ENCODE measurements around the gene SPAG17.
"Not testable (repeated sequence)": the region's sequence is repeated elsewhere in the genome, so short reads cannot be mapped to it uniquely, and the experiment has no call there.

SPAG17 gene

DNA sequence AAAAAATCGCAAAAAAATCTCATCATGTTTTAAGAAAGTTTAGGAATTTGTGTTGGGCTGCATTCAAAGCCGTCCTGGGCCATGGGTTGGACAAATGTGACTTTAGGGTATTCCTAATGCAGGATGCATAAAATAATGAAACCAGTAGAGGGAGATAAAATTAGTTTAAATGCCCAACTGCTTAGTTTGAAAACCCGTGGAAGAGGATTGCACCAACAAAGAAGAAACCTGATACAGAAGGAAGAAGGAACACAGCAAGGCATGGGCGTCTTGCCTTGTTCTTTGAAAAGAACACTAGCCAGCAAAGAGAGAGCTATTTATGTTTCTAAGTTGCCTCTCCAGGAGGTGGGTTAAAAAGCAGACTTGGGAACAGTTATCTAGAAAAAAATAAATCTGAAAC lies 217.6 kb downstream of the SPAG17 start:
- DNase-seq = no peak

- DNase-seq = no peak
Observed at GRCh38 chr1:117964290-117965038, 220.6 kb downstream of the SPAG17 start.

DNA sequence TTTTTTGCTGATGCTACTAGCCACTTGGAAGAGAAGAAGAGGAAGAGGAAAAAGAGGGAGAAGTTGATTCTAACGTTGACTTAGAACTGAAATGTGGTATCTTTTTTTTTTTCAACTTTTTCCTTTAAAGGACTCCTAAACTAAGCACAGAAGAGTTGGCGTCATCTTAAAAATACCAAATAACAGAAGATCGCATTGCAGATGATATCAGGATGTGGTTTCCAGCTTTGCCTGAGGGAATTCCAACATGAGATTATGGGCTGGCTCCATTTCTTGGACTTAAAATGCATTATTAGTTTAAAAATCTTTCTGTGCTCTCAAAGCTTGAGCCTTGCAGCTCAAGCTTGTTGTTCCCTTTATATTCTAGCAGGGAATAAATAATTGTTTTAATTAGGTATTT lies 225.7 kb downstream of the SPAG17 start:
- DNase-seq = no peak

DNA sequence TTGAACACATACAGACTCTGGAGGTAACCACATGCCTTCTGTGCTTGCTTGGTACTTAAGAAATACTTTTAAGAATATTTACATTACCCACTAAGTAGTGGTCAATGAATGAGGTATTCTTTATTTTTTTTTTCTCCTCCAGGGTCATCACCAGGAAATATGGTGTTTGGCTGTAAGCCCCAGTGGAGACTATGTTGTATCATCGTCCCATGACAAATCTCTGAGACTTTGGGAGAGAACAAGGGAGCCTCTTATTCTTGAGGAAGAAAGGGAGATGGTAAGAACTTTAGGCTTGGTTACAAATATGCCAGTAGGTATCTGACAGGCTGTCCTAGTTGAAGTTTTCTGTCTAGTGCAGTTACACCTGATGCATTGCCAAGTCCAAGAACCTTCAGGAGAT lies 232.6 kb downstream of the SPAG17 start:
- DNase-seq = no peak

DNA sequence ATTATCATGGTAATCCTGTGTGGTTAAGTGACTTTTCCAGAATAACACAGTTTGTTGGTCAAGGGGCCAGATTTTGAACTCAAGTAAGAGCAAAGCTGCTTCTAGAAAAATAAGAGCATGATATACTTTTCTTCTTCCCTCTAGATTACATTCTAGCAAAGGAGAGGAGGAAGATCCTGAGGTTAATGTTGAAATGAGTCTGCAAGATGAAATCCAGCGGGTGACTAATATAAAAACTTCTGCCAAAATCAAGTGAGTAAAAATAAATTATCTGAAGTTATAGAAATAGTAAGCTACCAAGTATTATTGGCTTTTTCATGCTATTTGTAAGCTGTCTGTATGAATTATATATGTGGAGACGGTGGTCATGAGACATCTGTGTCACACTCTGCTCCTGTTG lies 242.7 kb downstream of the SPAG17 start:
- DNase-seq = no peak

- no peak for DNase-seq
Observed at GRCh38 chr1:117933769-117934168, 251.3 kb downstream of the SPAG17 start.

- no peak for DNase-seq
Observed at GRCh38 chr1:117932576-117932975, 252.5 kb downstream of the SPAG17 start.

DNA sequence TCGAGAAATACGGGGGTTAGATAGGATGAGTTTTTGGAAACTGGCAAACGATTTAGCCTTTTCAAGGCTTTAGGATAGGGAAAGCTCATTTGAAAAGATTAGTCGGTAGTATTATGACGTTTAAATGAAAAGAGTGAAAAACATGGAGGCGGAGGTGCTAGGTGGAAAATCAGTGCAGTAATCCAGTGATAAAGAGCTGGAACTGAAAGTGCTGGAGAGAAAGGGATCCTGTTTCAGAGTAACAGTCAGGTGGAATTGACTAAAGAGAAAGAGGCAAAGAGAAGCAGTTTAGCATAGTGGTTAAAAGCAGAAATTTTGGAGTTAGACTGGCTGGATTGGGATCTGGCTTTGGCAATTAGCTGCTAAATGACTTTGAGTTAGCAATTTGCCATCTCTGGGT lies 254.5 kb downstream of the SPAG17 start:
- no peak for DNase-seq

GRCh38 chr1:117930173-117930447 lies 254.9 kb downstream of the SPAG17 start:
- DNase-seq = no peak

- DNase-seq = peak; percentile 93
Observed at GRCh38 chr1:117929343-117930172, 255.5 kb downstream of the SPAG17 start, which contains the start of the genes GDAP2 and WDR3. GDAP2 (minus strand) TSS chr1:117929621; CDS start chr1:117920357, 9,264 bp downstream. WDR3 (plus strand) TSS chr1:117929739; CDS start chr1:117933320, 3,581 bp downstream.

DNA sequence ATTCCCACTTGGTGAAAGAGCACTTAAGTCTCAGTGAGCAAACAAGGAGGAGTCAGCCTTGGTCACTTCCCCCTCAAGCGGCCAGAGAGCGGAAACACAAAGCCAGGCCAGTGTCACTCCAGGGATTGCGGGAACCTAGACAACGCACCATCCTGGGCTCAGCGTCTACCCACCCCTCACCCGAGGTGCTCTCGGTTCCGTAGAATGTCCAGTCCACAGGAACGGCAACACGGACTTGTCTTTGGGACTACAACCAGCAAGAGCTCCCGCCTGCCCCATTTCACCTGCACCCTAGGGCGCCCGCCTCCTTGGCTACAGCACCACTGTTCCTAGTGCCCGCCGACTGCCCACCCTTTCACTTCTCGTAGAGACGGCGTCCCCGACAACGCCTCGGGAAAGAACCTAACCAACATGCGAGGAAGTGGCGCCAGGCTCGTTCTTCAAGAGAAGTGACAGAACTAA lies 256.1 kb downstream of the SPAG17 start:
- DNase-seq = no peak

GRCh38 chr1:117925981-117926380 lies 259.0 kb downstream of the SPAG17 start:
- no peak for DNase-seq

GRCh38 chr1:117922717-117923116 lies 262.3 kb downstream of the SPAG17 start:
- DNase-seq = not testable (repeated sequence)

- DNase-seq = no peak
Observed at GRCh38 chr1:117921991-117922390, 263.0 kb downstream of the SPAG17 start.

DNA sequence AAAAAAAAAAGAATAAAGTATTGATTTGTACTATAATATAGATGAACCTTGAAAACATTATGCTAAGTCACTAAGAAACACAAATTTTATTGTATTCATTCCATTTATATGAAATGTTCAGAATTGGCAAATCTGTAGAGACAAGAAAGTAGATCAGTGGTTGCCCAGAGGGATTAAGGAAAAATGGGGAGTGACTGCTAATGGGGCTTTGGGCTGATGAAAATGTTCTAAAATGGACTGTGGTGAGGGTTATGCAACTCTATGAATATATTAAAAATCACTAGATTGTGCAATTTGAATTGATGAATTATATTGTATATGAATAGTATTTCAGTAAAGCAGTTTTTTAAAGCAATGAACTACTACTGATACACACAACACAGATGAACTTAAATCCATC lies 265.7 kb downstream of the SPAG17 start:
- DNase-seq = no peak

DNA sequence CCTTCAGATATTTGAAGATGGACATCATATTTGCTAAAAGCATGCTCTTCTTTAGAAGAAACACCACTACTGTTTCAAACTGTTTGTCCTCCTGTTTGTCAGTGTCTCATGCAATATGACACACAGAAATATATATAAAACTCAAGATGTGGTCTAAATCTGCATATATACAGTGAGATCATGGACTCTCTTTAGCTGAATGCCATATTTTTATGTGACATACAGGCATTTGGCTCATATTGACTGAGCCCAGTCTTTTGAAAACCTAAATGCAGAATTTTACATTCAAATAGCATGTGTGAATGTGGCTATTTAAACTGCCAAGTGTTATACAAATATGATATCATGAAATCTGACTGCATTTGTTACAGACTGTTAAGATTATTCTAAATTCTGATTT lies 274.0 kb downstream of the SPAG17 start:
- no peak for DNase-seq

- DNase-seq = no peak
Observed at GRCh38 chr1:117905019-117905418, 280.0 kb downstream of the SPAG17 start.

DNA sequence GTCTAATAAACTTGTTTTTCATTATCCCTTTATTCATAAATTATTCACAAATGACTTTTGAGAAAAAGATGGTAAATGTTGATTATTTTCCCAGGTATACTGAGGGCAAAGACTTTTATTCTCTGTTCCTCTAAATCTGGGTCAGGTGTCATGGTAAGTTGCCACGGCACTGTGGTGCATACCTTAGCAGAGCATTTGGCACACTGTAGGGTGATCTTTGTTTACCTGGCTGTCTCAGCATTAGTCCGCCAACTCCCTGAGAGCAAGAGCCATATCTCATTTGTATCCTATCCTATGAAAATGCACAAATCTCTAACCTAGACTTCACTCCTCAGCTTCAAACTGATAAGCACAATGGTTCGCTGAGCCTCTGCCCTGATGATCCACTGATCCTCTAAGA lies 280.5 kb downstream of the SPAG17 start:
- no peak for DNase-seq
